ENCODE results near the gene ACTN1. TPM values are rescaled to one million over a fixed set of nuclear protein-coding genes. Genes with fewer than 3 reads are reported as not detected.

The ACTN1 gene
- total and polyA plus RNA-seq, 2 of the 8 experiments (the other 6 are each of a cell fraction or from before 2014, with no cell fraction given), result 236 to 262 TPM

DNA sequence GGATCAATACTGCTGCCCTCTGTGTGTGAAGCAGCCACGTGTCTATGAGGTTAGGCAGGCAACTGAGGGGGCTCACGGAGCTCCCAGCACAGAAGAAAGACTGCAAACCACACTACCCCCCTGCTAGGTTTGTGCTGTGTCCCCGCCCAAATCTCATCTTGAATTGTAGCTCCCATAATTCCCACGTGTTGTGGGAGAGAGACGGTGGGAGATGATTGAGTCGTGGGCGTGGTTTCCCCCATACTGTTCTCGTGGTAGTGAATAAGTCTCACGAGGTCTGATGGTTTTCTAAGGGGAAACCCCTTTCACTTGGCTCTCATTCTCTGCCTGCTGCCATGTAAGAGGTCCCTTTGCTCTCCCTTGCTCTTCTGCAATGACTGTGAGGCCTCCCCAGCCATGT lies 68.6 kb downstream of the ACTN1 start:
- Histone ChIP-seq H4K20me1 (replicated peaks in 1 of 2; ENCODE audit: control insufficient read depth in 1 of 2, insufficient read depth in 2 of 2, low read length in 2 of 2) (peaks cover 3 to 13% of the 10 kb centered on the region in 2 experiments), H2BK20ac (ENCODE audit: low read length) (no peak overlapping the region), H3K36me3 (ENCODE audit: control insufficient read depth in 2 of 4, insufficient read depth in 4 of 4, low read length in 3 of 4) (peaks cover 7 to 40% (median 27%) of the 10 kb centered on the region in 4 experiments; a peak in 7 of 8 replicates), H3K9ac (replicated peaks in 1 of 4; ENCODE audit: extremely low read depth in 1 of 4, low read depth in 3 of 4, low read length in 3 of 4) (no peak overlapping the region), H3K23ac (ENCODE audit: insufficient read length) (no peak overlapping the region), H3K14ac (ENCODE audit: insufficient read length) (no peak overlapping the region), H3K4me3 (ENCODE audit: extremely low read depth in 1 of 4, insufficient read depth in 2 of 4, low read depth in 3 of 4, low read length in 4 of 4) (no peak overlapping the region), H2AK5ac (ENCODE audit: low read depth, low read length) (no peak overlapping the region), H2BK12ac (ENCODE audit: low read depth, low read length) (no peak overlapping the region), H3K4me1 (replicated peaks in 1 of 4; ENCODE audit: control insufficient read depth in 3 of 4, insufficient read depth in 4 of 4, low read length in 3 of 4) (no peaks in the 10 kb centered on the region; a peak in 1 of 7 replicates), H3K27me3 (replicated peaks in 1 of 4; ENCODE audit: control insufficient read depth in 3 of 4, extremely low read depth in 1 of 4, insufficient read depth in 3 of 4, low read length in 3 of 4) (no peaks in the 10 kb centered on the region), H4K5ac (ENCODE audit: insufficient read length, low read depth, low read length) (no peak overlapping the region), H2BK120ac (replicated peaks; ENCODE audit: low read depth, low read length) (no peak overlapping the region), H2BK15ac (ENCODE audit: low read length) (no peak overlapping the region), H3K79me2 (ENCODE audit: control insufficient read depth in 1 of 2, insufficient read depth in 2 of 2, low read length in 2 of 2) (peaks cover 0 to 12% of the 10 kb centered on the region in 2 experiments; a peak in 2 of 4 replicates), H3K9me3 (ENCODE audit: insufficient read depth in 2 of 2, low read depth in 1 of 2, low read length in 1 of 2) (no peaks in the 10 kb centered on the region), H4K8ac (ENCODE audit: extremely low read depth, insufficient read depth, low read length) (no peak overlapping the region), H2BK5ac (ENCODE audit: low read depth, low read length) (no peak overlapping the region), H3K4ac (replicated peaks; ENCODE audit: insufficient read length, low read depth, low read length) (no peak overlapping the region), H3K4me2 (ENCODE audit: insufficient read depth in 1 of 2, low read depth in 2 of 2, low read length in 2 of 2) (no peak overlapping the region), H3K79me1 (ENCODE audit: low read depth, low read length) (peaks cover 15% of the 10 kb centered on the region), H4K91ac (replicated peaks; ENCODE audit: insufficient read length, low read length) (no peak overlapping the region), H3K27ac (ENCODE audit: low read depth, low read length) (no peak overlapping the region), H3K23me2 (ENCODE audit: low read depth, low read length) (no peaks in the 10 kb centered on the region), H3K18ac (ENCODE audit: extremely low read depth, low read length) (no peak overlapping the region), H3K56ac (replicated peaks; ENCODE audit: insufficient read length, low read depth, low read length) (no peak overlapping the region), H2AFZ (ENCODE audit: low read length) (no peak overlapping the region)
- no peak for FAIRE-seq
- no peak for DNase-seq (ENCODE audit: low read depth in 1 of 2, low spot score in 2 of 2)
- TF ChIP-seq CREB1 (IDR thresholded peaks at IDR 0.05) (no peak), MAFK (IDR thresholded peaks at IDR 0.05; ENCODE audit: low read depth, low read length) (no peak), ZNF274 (IDR thresholded peaks at IDR 0.05; ENCODE audit: borderline replicate concordance, extremely low read depth, low read length) (no peak), RNF2 (IDR thresholded peaks at IDR 0.05; ENCODE audit: borderline replicate concordance, low read depth, low read length, missing control alignments, poor library complexity, severe bottlenecking) (no peak), SUZ12 (IDR thresholded peaks at IDR 0.05; ENCODE audit: low read length) (no peak), NANOG (IDR thresholded peaks at IDR 0.05; ENCODE audit: insufficient read depth, low read depth, low read length, poor library complexity, severe bottlenecking) (no peak), KDM4A (IDR thresholded peaks at IDR 0.05; ENCODE audit: low read depth, low read length, severe bottlenecking) (no peak), CTBP2 (IDR thresholded peaks at IDR 0.05; ENCODE audit: borderline replicate concordance, insufficient read depth, insufficient read length, low read length) (no peak), POLR2AphosphoS5 (IDR thresholded peaks at IDR 0.05; ENCODE audit: low read depth, low read length) (no peak), JUN (IDR thresholded peaks at IDR 0.05; ENCODE audit: low read depth, low read length) (no peak), SIRT6 (IDR thresholded peaks at IDR 0.05; ENCODE audit: low read length) (no peak), TAF7 (optimal IDR thresholded peaks at IDR 0.05; ENCODE audit: borderline replicate concordance, low read depth, low read length) (no peak), BCL11A (IDR thresholded peaks at IDR 0.05; ENCODE audit: low read depth in 2 of 2, low read length in 2 of 2) (no peak)
- 93% methylated on average over 9 of the region's 9 CpGs; no CpG with 5 or more reads in 1 of the 2 experiments for WGBS, 2 experiments (ENCODE audit: extremely low coverage in 1 of 2, insufficient coverage in 1 of 2, insufficient read length in 1 of 2, insufficient replicate concordance in 2 of 2, low coverage in 1 of 2, low lambda C conversion rate in 2 of 2, missing lambda C conversion rate in 1 of 2)
- CTCF ChIA-PET (ENCODE audit: partially characterized antibody), result interaction anchor here (0.6 to 12.8 kb wide), 37 partner anchors 11 to 1119 kb away, joined by 3 to 186 read pairs (median 5); no protein-coding TSS in a partner anchor
- POLR2A ChIA-PET (ENCODE audit: partially characterized antibody), result interaction anchor here (1.1 to 1.2 kb wide), 2 partner anchors 28 to 196 kb away, joined by 3 read pairs; no protein-coding TSS in a partner anchor

Data from H1 (cell line).